ENCODE results near the gene KDM6B.
A peak's percentile ranks its signal among the peaks of the same experiment; 100 is the strongest.

KDM6B gene

GRCh38 chr17:7864995-7865650 is 31.1 kb downstream of the KDM6B start:
- FAIRE-seq: no peak
- DNase-seq (ENCODE audit: extremely low spot score, insufficient read length, low read depth): no peak

DNA sequence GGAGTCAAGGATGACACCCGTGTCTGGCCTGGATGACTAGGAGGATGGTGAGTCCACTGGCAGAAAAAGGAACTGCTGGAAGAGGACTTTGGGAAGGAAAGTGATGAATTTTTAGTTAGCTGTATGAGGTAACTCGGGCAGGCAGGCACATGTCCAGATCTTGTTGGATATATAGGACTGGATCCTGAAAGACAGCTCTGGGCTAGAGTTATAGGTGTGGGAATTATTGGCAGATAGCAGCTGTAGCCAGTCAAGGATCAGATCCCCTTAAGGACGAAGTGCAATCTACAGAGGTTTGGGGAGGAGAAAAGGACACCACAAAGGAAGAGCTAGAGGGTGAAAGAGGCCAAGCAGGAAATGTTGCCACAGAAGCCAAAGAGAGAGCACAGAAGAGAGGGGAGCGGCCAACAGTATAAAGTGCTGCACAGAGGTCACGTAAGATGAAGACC is 33.9 kb downstream of the KDM6B start:
- DNase-seq (ENCODE audit: extremely low spot score, insufficient read length, low read depth) (no peak), FAIRE-seq (no peak)

DNA sequence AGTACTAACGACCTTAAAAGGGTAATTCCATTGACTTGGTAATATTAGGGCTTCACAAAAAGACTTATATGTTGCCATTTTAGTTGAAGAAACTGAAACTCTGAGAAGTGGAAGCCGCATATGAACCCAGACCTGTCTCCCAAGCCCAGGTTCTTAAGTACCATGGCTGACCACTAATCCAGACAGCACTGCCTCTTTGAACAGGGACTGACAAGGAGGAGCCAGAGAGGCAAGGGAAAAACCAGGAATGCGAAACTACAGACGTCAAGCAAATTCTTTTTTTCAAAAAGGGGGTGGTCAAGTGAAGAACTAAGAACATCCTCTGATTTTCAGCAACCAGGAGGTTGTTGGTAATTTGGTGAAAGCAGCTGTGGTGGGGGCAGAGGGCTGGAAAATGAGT is 39.0 kb downstream of the KDM6B start:
- DNase-seq (ENCODE audit: extremely low spot score, insufficient read length, low read depth): no peak
- no peak for FAIRE-seq

DNA sequence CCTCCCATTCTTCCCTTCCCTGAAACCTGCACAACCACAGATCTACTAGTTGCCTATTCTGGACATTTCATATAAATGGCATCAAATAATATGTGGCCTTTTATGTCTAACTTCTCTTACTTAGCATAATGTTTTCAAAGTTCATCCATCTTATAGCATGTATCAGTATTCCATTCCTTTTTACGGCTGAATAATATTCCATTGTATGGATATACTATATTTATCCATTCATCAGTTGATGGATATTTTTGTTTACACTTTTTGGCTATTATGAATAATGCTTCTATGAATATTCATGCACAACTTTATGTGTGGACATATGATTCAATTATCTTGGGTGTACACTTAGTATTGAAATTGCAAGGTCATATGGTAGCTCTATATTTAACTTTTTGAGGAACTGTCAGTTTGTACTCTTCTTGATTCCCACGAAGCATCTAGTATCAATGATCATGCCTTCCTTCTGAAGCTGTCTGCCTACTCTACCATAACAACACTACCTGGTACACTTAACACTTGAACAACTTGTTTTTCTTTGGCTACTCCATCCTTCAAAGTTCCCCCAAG is 41.9 kb downstream of the KDM6B start:
- DNase-seq (ENCODE audit: extremely low spot score, insufficient read length, low read depth): no peak

GRCh38 chr17:7878234-7878633 is 44.2 kb downstream of the KDM6B start:
- no peak for FAIRE-seq
- no peak for DNase-seq (ENCODE audit: extremely low spot score, insufficient read length, low read depth)

More for the DNA sequence above, 41.9 kb downstream of the KDM6B start:
- no peak for FAIRE-seq

GRCh38 chr17:7880076-7880868 is 46.3 kb downstream of the KDM6B start:
- DNase-seq (ENCODE audit: extremely low spot score, insufficient read length, low read depth) (no peak), FAIRE-seq (peak; percentile 78)

DNA sequence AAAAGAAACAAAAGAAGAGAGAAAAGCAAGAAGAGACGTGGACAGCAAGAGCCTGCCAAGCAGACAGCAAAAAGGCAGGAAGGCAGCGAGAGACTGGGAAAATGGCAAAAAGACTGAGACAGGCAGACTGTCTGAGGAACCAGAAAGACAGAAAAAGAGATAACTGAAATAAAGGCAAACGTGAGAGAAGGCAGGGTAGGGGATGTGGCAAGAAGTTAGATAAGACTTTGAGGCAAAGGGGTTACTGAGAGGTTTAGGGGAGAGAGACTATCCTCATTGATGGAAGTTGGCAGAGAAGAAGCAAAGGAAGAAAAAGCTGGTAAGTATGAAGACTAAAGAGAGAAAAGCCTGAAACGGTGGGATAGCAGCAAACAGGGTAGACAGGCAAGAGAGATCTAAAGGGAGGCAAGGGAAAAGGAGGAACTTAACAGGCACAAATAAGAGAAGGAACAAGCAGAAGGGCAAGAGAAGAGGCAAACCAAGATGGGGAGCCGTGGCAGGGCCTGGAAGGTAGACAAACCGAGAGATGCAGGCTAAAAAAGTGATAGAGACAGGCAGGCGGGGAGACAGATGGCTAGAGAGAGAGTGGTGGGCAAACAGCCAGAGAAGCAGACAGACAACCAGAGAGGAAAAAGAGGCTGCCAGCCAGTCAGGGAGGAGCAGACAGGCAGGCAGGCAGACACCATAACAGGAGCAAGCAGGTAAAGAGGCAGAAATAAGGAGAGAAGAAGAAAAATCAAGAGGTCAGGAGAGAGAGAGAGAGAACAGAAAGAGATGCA is 47.4 kb downstream of the KDM6B start:
- FAIRE-seq (no peak), DNase-seq (ENCODE audit: extremely low spot score, insufficient read length, low read depth) (no peak)

- FAIRE-seq: peak; percentile 61
- no peak for DNase-seq (ENCODE audit: extremely low spot score, insufficient read length, low read depth)
Observed at GRCh38 chr17:7882068-7882467, 48.1 kb downstream of the KDM6B start.

DNA sequence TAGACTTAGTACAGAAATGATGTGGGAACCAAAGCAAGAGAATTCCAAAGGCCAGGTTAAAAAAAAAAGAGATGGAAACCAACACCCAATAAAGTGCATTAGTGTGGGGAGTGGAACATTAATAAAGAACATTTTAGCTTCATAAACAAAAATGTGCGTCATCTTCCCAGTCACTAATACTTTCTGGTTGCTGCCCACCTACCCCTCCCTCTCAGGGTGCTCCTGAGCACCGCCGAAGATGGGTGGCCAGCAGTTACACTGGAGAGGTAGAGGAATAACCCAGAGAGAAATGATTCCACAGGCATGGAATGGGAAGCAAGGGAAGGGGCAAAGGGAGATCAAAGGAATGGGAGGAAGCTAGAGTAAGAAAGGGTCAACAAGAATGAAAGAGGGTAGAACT is 48.6 kb downstream of the KDM6B start:
- no peak for FAIRE-seq

More for the DNA sequence above, 48.6 kb downstream of the KDM6B start:
- DNase-seq (ENCODE audit: extremely low spot score, insufficient read length, low read depth): no peak
